ENCODE measurements around the gene MSH5.

DNA sequence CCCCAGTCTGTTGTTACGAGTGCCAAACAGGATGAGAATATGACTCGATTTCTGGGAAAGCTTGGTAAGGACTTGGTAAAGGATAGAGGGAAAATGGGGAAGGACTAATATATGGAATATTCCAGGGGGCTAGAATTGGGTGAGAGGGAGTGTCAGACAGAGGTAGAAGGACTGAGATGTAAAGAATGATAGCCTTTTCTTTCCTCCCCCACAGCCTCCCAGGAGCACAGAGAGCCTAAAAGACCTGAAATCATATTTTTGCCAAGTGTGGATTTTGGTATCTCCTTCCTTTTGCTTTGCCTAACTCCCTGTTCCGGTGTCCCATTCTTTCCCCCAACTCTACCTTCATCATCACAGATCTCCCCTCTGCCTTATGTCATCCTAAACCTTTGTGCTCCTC is 3.1 kb downstream of the MSH5 start:
- TF ChIP-seq PBX3 (IDR thresholded peaks at IDR 0.05) (no peak), CTCF (IDR thresholded peaks at IDR 0.05) (no peak), RAD21 (conservative IDR thresholded peaks at IDR 0.05 in 1 of 2, IDR thresholded peaks at IDR 0.05 in 1 of 2) (no peak), CBX8 (IDR thresholded peaks at IDR 0.05) (no peak), TFCP2L1 (CRISPR knock-in tag; IDR thresholded peaks at IDR 0.05) (no peak), JUN (IDR thresholded peaks at IDR 0.05) (no peak), MYC (IDR thresholded peaks at IDR 0.05; ENCODE audit: borderline replicate concordance, low read length) (no peak), HDAC2 (IDR thresholded peaks at IDR 0.05) (no peak)
- TF ChIP-seq, protein P1, sequence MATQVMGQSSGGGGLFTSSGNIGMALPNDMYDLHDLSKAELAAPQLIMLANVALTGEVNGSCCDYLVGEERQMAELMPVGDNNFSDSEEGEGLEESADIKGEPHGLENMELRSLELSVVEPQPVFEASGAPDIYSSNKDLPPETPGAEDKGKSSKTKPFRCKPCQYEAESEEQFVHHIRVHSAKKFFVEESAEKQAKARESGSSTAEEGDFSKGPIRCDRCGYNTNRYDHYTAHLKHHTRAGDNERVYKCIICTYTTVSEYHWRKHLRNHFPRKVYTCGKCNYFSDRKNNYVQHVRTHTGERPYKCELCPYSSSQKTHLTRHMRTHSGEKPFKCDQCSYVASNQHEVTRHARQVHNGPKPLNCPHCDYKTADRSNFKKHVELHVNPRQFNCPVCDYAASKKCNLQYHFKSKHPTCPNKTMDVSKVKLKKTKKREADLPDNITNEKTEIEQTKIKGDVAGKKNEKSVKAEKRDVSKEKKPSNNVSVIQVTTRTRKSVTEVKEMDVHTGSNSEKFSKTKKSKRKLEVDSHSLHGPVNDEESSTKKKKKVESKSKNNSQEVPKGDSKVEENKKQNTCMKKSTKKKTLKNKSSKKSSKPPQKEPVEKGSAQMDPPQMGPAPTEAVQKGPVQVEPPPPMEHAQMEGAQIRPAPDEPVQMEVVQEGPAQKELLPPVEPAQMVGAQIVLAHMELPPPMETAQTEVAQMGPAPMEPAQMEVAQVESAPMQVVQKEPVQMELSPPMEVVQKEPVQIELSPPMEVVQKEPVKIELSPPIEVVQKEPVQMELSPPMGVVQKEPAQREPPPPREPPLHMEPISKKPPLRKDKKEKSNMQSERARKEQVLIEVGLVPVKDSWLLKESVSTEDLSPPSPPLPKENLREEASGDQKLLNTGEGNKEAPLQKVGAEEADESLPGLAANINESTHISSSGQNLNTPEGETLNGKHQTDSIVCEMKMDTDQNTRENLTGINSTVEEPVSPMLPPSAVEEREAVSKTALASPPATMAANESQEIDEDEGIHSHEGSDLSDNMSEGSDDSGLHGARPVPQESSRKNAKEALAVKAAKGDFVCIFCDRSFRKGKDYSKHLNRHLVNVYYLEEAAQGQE (IDR thresholded peaks at IDR 0.05) = no peak

Measured in A549 (cell line).